Panc1 (cell line): Measurements from ENCODE around the gene GSTO2. TPM values are rescaled to one million over a fixed set of nuclear protein-coding genes. Genes with fewer than 3 reads are reported as not detected.

Experiments used
- ATAC-seq: fragments of 200-7000 bp; cut with Tn5 transposase; 2 replicates; pipeline ENCODE4 v1.9.1; 2020; ENCODE audit warnings: mild to moderate bottlenecking, moderate library complexity
- BruUV-seq: library from RNA; stranded (reverse); fragments of 400-500 nt; replicated peaks from 2 replicates; lab custom pipeline; 2021; lab: Mats Ljungman, UMichigan
- CTCF ChIA-PET: fragments of 300-600 bp; sonication (Branson Sonifier 250); formaldehyde crosslinking; loops from one replicate; lab custom pipeline; 2022; ENCODE audit warnings: antibody characterized with exemption; lab: Charles Lee
- POLR2A ChIA-PET: fragments of 300-600 bp; sonication (Branson Sonifier 250); formaldehyde crosslinking; loops from one replicate; lab custom pipeline; 2022; ENCODE audit warnings: antibody characterized with exemption; lab: Charles Lee
- DNase-seq: peaks from one replicate; pipeline ENCODE4 v3.0.0-alpha.2; 2010; ENCODE audit warnings: low read depth, low spot score
- H3K27ac ChIP-seq: 2 replicates; pipeline ENCODE4 v1.5.1; 2011; ENCODE audit warnings: mild to moderate bottlenecking, low read length, inconsistent platforms
- H3K27me3 ChIP-seq: fragments of 200-500 bp; sonication (Bioruptor generic); 2 replicates; pipeline ENCODE4 v1.6.0; 2014; ENCODE audit warnings: low read length, inconsistent platforms; ENCODE audit not compliant: control insufficient read depth, insufficient read depth
- H3K36me3 ChIP-seq: fragments of 200-500 bp; sonication (Bioruptor generic); 2 replicates; pipeline ENCODE4 v1.5.1; 2014; ENCODE audit warnings: inconsistent platforms, mild to moderate bottlenecking, low read length, moderate library complexity; ENCODE audit not compliant: control insufficient read depth, insufficient read depth
- H3K4me1 ChIP-seq: 2 replicates; pipeline ENCODE4 v1.5.1; 2011; ENCODE audit warnings: inconsistent platforms, mild to moderate bottlenecking, low read length, moderate library complexity; ENCODE audit not compliant: control insufficient read depth, insufficient read depth
- H3K4me3 ChIP-seq, 2 experiments: 2 replicates each; pipeline ENCODE4 v1.5.1; 2011 to 2012; ENCODE audit warnings: low read depth in 2 of 2, low read length in 2 of 2, mild to moderate bottlenecking in 2 of 2, inconsistent platforms in 1 of 2, moderate library complexity in 1 of 2
- H3K9me3 ChIP-seq: fragments of 200-500 bp; sonication (Bioruptor generic); 2 replicates; pipeline ENCODE4 v1.5.1; 2014; ENCODE audit warnings: low read depth, mild to moderate bottlenecking, inconsistent platforms, low read length, moderate library complexity; ENCODE audit not compliant: control insufficient read depth, insufficient read depth
- POLR2AphosphoS5 ChIP-seq: IDR thresholded peaks from 2 replicates; pipeline ENCODE4 v1.6.1; 2012; ENCODE audit warnings: mild to moderate bottlenecking, low read depth, low read length, moderate library complexity
- SIN3A ChIP-seq: IDR thresholded peaks from 2 replicates; pipeline ENCODE4 v1.6.1; 2012; ENCODE audit warnings: low read depth, mild to moderate bottlenecking, low read length, moderate library complexity, borderline replicate concordance; ENCODE audit not compliant: insufficient read depth
- TCF7L2 ChIP-seq: IDR thresholded peaks from 2 replicates; pipeline ENCODE4 v1.6.1; 2011; ENCODE audit warnings: mild to moderate bottlenecking, low read depth, low read length, inconsistent platforms
- in situ Hi-C: cut with HindIII; loops from 2 replicates; pipeline ENCODE4 v1.10.0; 2016; ENCODE audit warnings: low sequenced_read_pairs, low pct_unique_long_range_greater_than_20kb
- intact Hi-C: fragments of 100-400 bp; cut with micrococcal nuclease; formaldehyde crosslinking; loops from one replicate; pipeline ENCODE4 v1.10.0; 2022; ENCODE audit not compliant: unreplicated experiment
- total RNA-seq: library from RNA; stranded (reverse); gene quantifications from one replicate; pipeline ENCODE4 v1.2.1, GENCODE V29; 2021; ENCODE audit not compliant: unreplicated experiment
- TF ChIP-seq, protein P1 (sequence below), 2 experiments: IDR thresholded peaks; 2 replicates each; pipeline ENCODE4 v1.6.1; 2011 to 2012; ENCODE audit warnings: low read depth in 2 of 2, control low read depth in 1 of 2, low read length in 1 of 2, mild to moderate bottlenecking in 1 of 2, moderate library complexity in 1 of 2; ENCODE audit not compliant: insufficient read depth in 1 of 2
- TF ChIP-seq, protein P2 (sequence below): fragments of 450-650 bp; IDR thresholded peaks from 2 replicates; pipeline ENCODE4 v1.5.1; 2017; ENCODE audit warnings: mild to moderate bottlenecking

Gene GSTO2
- total RNA-seq, 1 experiment from 2014 or later = 28.5 TPM

GRCh38 chr10:104333728-104334373 is 64.9 kb downstream of the GSTO2 start:
- CTCF ChIA-PET = no interaction called here
- peaks cover 73% of the 10 kb centered on the region for H3K4me1 ChIP-seq
- no peaks in the 10 kb centered on the region for H3K9me3 ChIP-seq
- peak overlapping the region in 1 of 2 experiments; percentile 83; a peak in 2 of 4 replicates for H3K4me3 ChIP-seq
- ATAC-seq (no peak), DNase-seq (no peak)
- intact Hi-C loops = no loop called here
- H3K27ac ChIP-seq = peak overlapping the region; percentile 98
- POLR2A ChIA-PET = no interaction called here
- no peaks in the 10 kb centered on the region for H3K27me3 ChIP-seq
- TF ChIP-seq POLR2AphosphoS5 (no peak; the same call in 1 of the 2 replicates), TCF7L2 (peak; percentile 97)
- in situ Hi-C loops = no loop called here
- no TSS peak for BruUV-seq
- peaks cover 4% of the 10 kb centered on the region; the same call in 1 of the 2 replicates for H3K36me3 ChIP-seq

GRCh38 chr10:104334561-104334960 is 65.6 kb downstream of the GSTO2 start:
- ChIA-PET CTCF (no interaction called here), POLR2A (interaction anchor here (0.6 kb wide), 1 partner anchor 21 kb away, joined by 5 read pairs; no protein-coding TSS in a partner anchor)
- TF ChIP-seq TCF7L2 (no peak), POLR2AphosphoS5 (no peak), SIN3A (no peak)
- TF ChIP-seq, protein P1, sequence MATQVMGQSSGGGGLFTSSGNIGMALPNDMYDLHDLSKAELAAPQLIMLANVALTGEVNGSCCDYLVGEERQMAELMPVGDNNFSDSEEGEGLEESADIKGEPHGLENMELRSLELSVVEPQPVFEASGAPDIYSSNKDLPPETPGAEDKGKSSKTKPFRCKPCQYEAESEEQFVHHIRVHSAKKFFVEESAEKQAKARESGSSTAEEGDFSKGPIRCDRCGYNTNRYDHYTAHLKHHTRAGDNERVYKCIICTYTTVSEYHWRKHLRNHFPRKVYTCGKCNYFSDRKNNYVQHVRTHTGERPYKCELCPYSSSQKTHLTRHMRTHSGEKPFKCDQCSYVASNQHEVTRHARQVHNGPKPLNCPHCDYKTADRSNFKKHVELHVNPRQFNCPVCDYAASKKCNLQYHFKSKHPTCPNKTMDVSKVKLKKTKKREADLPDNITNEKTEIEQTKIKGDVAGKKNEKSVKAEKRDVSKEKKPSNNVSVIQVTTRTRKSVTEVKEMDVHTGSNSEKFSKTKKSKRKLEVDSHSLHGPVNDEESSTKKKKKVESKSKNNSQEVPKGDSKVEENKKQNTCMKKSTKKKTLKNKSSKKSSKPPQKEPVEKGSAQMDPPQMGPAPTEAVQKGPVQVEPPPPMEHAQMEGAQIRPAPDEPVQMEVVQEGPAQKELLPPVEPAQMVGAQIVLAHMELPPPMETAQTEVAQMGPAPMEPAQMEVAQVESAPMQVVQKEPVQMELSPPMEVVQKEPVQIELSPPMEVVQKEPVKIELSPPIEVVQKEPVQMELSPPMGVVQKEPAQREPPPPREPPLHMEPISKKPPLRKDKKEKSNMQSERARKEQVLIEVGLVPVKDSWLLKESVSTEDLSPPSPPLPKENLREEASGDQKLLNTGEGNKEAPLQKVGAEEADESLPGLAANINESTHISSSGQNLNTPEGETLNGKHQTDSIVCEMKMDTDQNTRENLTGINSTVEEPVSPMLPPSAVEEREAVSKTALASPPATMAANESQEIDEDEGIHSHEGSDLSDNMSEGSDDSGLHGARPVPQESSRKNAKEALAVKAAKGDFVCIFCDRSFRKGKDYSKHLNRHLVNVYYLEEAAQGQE (IDR thresholded peaks at IDR 0.05; ENCODE audit: insufficient read depth in 1 of 2, low read depth in 2 of 2, low read length in 1 of 2) = no peak
- TF ChIP-seq, protein P2, sequence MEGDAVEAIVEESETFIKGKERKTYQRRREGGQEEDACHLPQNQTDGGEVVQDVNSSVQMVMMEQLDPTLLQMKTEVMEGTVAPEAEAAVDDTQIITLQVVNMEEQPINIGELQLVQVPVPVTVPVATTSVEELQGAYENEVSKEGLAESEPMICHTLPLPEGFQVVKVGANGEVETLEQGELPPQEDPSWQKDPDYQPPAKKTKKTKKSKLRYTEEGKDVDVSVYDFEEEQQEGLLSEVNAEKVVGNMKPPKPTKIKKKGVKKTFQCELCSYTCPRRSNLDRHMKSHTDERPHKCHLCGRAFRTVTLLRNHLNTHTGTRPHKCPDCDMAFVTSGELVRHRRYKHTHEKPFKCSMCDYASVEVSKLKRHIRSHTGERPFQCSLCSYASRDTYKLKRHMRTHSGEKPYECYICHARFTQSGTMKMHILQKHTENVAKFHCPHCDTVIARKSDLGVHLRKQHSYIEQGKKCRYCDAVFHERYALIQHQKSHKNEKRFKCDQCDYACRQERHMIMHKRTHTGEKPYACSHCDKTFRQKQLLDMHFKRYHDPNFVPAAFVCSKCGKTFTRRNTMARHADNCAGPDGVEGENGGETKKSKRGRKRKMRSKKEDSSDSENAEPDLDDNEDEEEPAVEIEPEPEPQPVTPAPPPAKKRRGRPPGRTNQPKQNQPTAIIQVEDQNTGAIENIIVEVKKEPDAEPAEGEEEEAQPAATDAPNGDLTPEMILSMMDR = no peak
- H3K4me3 ChIP-seq = peak overlapping the region in 1 of 2 experiments; percentile 83; a peak in 3 of 4 replicates
- H3K9me3 ChIP-seq = no peaks in the 10 kb centered on the region
- in situ Hi-C loops = no loop called here
- DNase-seq (no peak), ATAC-seq (no peak)
- H3K27me3 ChIP-seq = no peaks in the 10 kb centered on the region
- H3K4me1 ChIP-seq = peaks cover 70% of the 10 kb centered on the region
- H3K27ac ChIP-seq = peak overlapping the region; percentile 98
- intact Hi-C loops = no loop called here
- BruUV-seq = no TSS peak
- peaks cover 4% of the 10 kb centered on the region; the same call in 1 of the 2 replicates for H3K36me3 ChIP-seq
